ENCODE data around the gene ZNF543.

GRCh38 chr19:57310792-57311191 lies 9.5 kb upstream of the ZNF543 start:
- TF ChIP-seq CTCF (IDR thresholded peaks at IDR 0.05; ENCODE audit: low read depth, low read length, poor library complexity, severe bottlenecking), result no peak
- no peak for TF ChIP-seq EZH2phosphoT487 (IDR thresholded peaks at IDR 0.05; ENCODE audit: borderline replicate concordance, low read length)

All from DOHH2 (cell line).